GM12878 (cell line): ENCODE results near the gene CCNJ. TPM values are rescaled to one million over a fixed set of nuclear protein-coding genes. Genes with fewer than 3 reads are reported as not detected.
A peak's percentile ranks its signal among the peaks of the same experiment; 100 is the strongest.

Experiments used
- ATAC-seq: fragments of 200-7000 bp; cut with Tn5 transposase; 3 replicates; pipeline ENCODE4 v1.9.1; 2020; ENCODE audit warnings: mild to moderate bottlenecking, moderate library complexity
- BruUV-seq: library from RNA; stranded (reverse); fragments of 400-500 nt; replicated peaks from 2 replicates; lab custom pipeline; 2021; lab: Mats Ljungman, UMichigan
- CTCF ChIA-PET: fragments of 300-600 bp; sonication (Branson Sonifier 250); formaldehyde crosslinking; extraction: SDS; loops from one replicate; lab custom pipeline; 2021; ENCODE audit warnings: inconsistent platforms; lab: Yijun Ruan, JAX
- POLR2A ChIA-PET: fragments of 350-600 bp; formaldehyde crosslinking; extraction: SDS; loops from one replicate; lab custom pipeline; 2021; ENCODE audit warnings: inconsistent platforms; lab: Charles Lee
- RAD21 ChIA-PET: fragments of 300-600 bp; sonication (Branson Sonifier 250); formaldehyde crosslinking; loops from one replicate; lab custom pipeline; 2023; ENCODE audit warnings: antibody characterized with exemption; ENCODE audit not compliant: unreplicated experiment; lab: Charles Lee
- SMC1A ChIA-PET: fragments of 300-600 bp; sonication (Branson Sonifier 250); formaldehyde crosslinking; loops from one replicate; lab custom pipeline; 2023; ENCODE audit not compliant: unreplicated experiment, uncharacterized antibody; lab: Charles Lee
- DNase-seq: peaks from one replicate; pipeline ENCODE4 v3.0.0-alpha.2; 2011; ENCODE audit warnings: low read depth, low spot score
- FAIRE-seq: peaks from 3 replicates; lab custom pipeline; 2011; peaks lifted over from hg19 to GRCh38; lab: Jason Lieb, UNC
- H2AFZ ChIP-seq: 2 replicates; pipeline ENCODE4 v1.6.0; 2011; ENCODE audit warnings: low read depth, low read length, control low read depth; ENCODE audit not compliant: control insufficient read depth
- H3K27ac ChIP-seq: 2 replicates; pipeline ENCODE4 v1.5.1; 2011; ENCODE audit warnings: control low read depth; ENCODE audit not compliant: control insufficient read depth, insufficient read depth
- H3K27me3 ChIP-seq, 2 experiments: replicated peaks in 1 of 2; 2 replicates each; pipeline versions ENCODE4 v1.6.0 to v1.6.1; 2011; ENCODE audit warnings: low read length in 1 of 2; ENCODE audit not compliant: control insufficient read depth in 2 of 2, insufficient read depth in 2 of 2
- H3K36me3 ChIP-seq, 2 experiments: 2 replicates each; pipeline ENCODE4 v1.5.1; 2011; ENCODE audit warnings: low read length in 1 of 2; ENCODE audit not compliant: control insufficient read depth in 2 of 2, insufficient read depth in 2 of 2
- H3K4me1 ChIP-seq: 2 replicates; pipeline ENCODE4 v1.6.1; 2011; ENCODE audit warnings: mild to moderate bottlenecking, low read length, moderate library complexity, mixed read lengths; ENCODE audit not compliant: control insufficient read depth, insufficient read depth
- H3K4me2 ChIP-seq: 2 replicates; pipeline ENCODE4 v1.6.0; 2011; ENCODE audit warnings: control low read depth; ENCODE audit not compliant: control insufficient read depth, insufficient read depth
- H3K4me3 ChIP-seq: fragments of 200-600 bp; sonication (generic); 2 replicates; pipeline ENCODE4 v1.5.1; 2016
- H3K79me2 ChIP-seq: 2 replicates; pipeline ENCODE4 v1.6.0; 2011; ENCODE audit warnings: low read length; ENCODE audit not compliant: control insufficient read depth, insufficient read depth
- H3K9ac ChIP-seq: 2 replicates; pipeline ENCODE4 v1.8.0; 2011; ENCODE audit warnings: low read length, control low read depth, mixed read lengths; ENCODE audit not compliant: control insufficient read depth, insufficient read depth
- H3K9me3 ChIP-seq: replicated peaks from 3 replicates; pipeline ENCODE4 v1.5.1; 2011; ENCODE audit warnings: mild to moderate bottlenecking, low read length; ENCODE audit not compliant: control insufficient read depth, insufficient read depth
- H4K20me1 ChIP-seq: 2 replicates; pipeline ENCODE4 v1.6.0; 2011; ENCODE audit not compliant: control insufficient read depth, insufficient read depth
- BRCA1 ChIP-seq: IDR thresholded peaks from 2 replicates; pipeline ENCODE4 v1.6.1; 2011; ENCODE audit warnings: low read depth, low read length, improper control_type of control experiment
- KLF5 ChIP-seq: fragments of 450-650 bp; IDR thresholded peaks from 2 replicates; pipeline ENCODE4 v1.6.1; 2014; ENCODE audit warnings: mild to moderate bottlenecking; ENCODE audit not compliant: partially characterized antibody
- MYB ChIP-seq: fragments of 150-350 bp; IDR thresholded peaks from 2 replicates; pipeline ENCODE4 v1.6.1; 2014; ENCODE audit warnings: mild to moderate bottlenecking, low read depth, low read length, borderline replicate concordance
- NRF1 ChIP-seq: conservative IDR thresholded peaks from 2 replicates; pipeline ENCODE4 v1.6.1; 2011; ENCODE audit warnings: mild to moderate bottlenecking, low read depth, low read length, improper control_type of control experiment
- SIN3A ChIP-seq: IDR thresholded peaks from 2 replicates; pipeline ENCODE4 v1.6.1; 2012; ENCODE audit warnings: low read depth, low read length, improper control_type of control experiment
- WGBS: methylation state at CpG from one replicate; pipeline ENCODE4 v1.1.6; 2016; ENCODE audit warnings: low lambda C conversion rate; ENCODE audit not compliant: insufficient replicate concordance, insufficient coverage; ENCODE audit errors: missing lambda C conversion rate; 5-methylcytosine and 5-hydroxymethylcytosine counted together
- in situ Hi-C: fragments of 300-500 bp; cut with MboI; formaldehyde crosslinking; loops from 9 replicates; pipeline ENCODE4 v1.14.3; 2018; ENCODE audit warnings: mixed read lengths
- intact Hi-C: fragments of 100-400 bp; cut with micrococcal nuclease; formaldehyde crosslinking; loops from one replicate; pipeline ENCODE4 v1.14.2; 2022; ENCODE audit not compliant: unreplicated experiment
- polyA plus RNA-seq, 11 experiments: library from polyadenylated mRNA; depleted of rRNA in 4 of 11; unstranded in 6 of 11; stranded (reverse) in 5 of 11; fragments of >200 nt; fragmentation: Nextera tagmentation in 4 of 11; fragmentation: Illumina TruSeq in 1 of 11; extraction: Ambion mirVana in 4 of 11; extraction: Trizol in 1 of 11; gene quantifications; 1 replicate in 1 of 11; 2 replicates in 10 of 11; pipeline versions ENCODE4 v1.2.1 to v1.2.3, GENCODE V29; 2011 to 2016; ENCODE audit warnings: inconsistent platforms in 2 of 11, missing spikeins in 2 of 11, low read depth in 1 of 11
- total RNA-seq, 4 experiments: library from RNA; depleted of rRNA in 3 of 4; stranded (reverse); fragments of >200 nt in 3 of 4; fragmentation: Illumina TruSeq in 1 of 4; extraction: Trizol in 1 of 4; gene quantifications; 2 replicates each; pipeline versions ENCODE4 v1.2.1 to v1.2.3, GENCODE V29; 2013 to 2021
- TF ChIP-seq, protein P1 (sequence below): IDR thresholded peaks from 2 replicates; pipeline ENCODE4 v1.6.1; 2012; ENCODE audit warnings: mild to moderate bottlenecking, low read depth, low read length

CCNJ gene
- total and polyA plus RNA-seq, 10 of the 15 experiments (the other 5 are each of a cell fraction or from before 2014, with no cell fraction given), result 0.56 to 8.8 (median 6.6) TPM

DNA sequence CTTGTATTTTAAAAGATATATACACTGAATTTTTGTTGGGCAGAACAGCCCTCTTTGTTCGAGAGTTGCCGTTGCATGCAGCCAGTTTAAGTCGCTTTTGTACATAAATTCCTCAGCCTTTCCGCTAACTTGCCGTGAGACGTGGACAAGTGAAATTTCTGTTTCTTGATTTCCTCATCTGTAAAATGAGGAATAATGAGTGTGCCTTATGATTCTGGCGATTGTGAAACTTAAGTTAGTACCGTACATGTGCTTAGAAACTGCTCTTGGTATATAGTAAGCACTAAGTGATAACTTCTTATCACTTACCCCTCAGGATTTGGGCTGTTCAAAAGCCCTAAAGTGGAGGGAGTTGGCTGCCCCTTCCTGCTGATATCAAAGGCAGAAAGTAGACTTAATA, 1.4 kb downstream of the CCNJ start:
- SMC1A ChIA-PET, result interaction anchor here (1.0 kb wide), 1 partner anchor 45 kb away, joined by 3 read pairs; no protein-coding TSS in a partner anchor
- H3K36me3 ChIP-seq, result peaks cover 0 to 2% of the 10 kb centered on the region in 2 experiments; a peak in 2 of 4 replicates
- intact Hi-C loops (loop anchor here (1.0 to 10.0 kb wide), 3 partner anchors 88 to 350 kb away; partner anchors contain the start of gene ZNF518A), in situ Hi-C loops (no loop called here)
- POLR2A ChIA-PET, result no interaction called here
- DNase-seq, result no peak
- 0 out of 3 replicates have a peak, but pooled peaks have one; percentile 3 for ATAC-seq
- FAIRE-seq, result peak; percentile 77
- 35% methylated on average over 8 of the region's 8 CpGs for WGBS
- H3K4me3 ChIP-seq, result peak overlapping the region; percentile 95
- no peaks in the 10 kb centered on the region for H3K9me3 ChIP-seq
- BruUV-seq, result TSS peak; percentile 45
- H2AFZ ChIP-seq, result peak overlapping the region; percentile 90
- RAD21 ChIA-PET, result interaction anchor here (1.3 to 1.6 kb wide), 2 partner anchors 28 to 45 kb away, joined by 3 to 4 read pairs; no protein-coding TSS in a partner anchor
- H4K20me1 ChIP-seq, result no peaks in the 10 kb centered on the region
- H3K79me2 ChIP-seq, result peaks cover 55% of the 10 kb centered on the region
- TF ChIP-seq SIN3A (no peak), NRF1 (no peak), KLF5 (no peak), MYB (no peak), BRCA1 (no peak)
- TF ChIP-seq, protein P1, sequence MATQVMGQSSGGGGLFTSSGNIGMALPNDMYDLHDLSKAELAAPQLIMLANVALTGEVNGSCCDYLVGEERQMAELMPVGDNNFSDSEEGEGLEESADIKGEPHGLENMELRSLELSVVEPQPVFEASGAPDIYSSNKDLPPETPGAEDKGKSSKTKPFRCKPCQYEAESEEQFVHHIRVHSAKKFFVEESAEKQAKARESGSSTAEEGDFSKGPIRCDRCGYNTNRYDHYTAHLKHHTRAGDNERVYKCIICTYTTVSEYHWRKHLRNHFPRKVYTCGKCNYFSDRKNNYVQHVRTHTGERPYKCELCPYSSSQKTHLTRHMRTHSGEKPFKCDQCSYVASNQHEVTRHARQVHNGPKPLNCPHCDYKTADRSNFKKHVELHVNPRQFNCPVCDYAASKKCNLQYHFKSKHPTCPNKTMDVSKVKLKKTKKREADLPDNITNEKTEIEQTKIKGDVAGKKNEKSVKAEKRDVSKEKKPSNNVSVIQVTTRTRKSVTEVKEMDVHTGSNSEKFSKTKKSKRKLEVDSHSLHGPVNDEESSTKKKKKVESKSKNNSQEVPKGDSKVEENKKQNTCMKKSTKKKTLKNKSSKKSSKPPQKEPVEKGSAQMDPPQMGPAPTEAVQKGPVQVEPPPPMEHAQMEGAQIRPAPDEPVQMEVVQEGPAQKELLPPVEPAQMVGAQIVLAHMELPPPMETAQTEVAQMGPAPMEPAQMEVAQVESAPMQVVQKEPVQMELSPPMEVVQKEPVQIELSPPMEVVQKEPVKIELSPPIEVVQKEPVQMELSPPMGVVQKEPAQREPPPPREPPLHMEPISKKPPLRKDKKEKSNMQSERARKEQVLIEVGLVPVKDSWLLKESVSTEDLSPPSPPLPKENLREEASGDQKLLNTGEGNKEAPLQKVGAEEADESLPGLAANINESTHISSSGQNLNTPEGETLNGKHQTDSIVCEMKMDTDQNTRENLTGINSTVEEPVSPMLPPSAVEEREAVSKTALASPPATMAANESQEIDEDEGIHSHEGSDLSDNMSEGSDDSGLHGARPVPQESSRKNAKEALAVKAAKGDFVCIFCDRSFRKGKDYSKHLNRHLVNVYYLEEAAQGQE, result no peak
- TF ChIP-seq, all 136 proteins: peak for 0
- Histone ChIP-seq H3K9ac (peak overlapping the region; percentile 83), H3K27me3 (no peaks in the 10 kb centered on the region), H3K4me2 (peak overlapping the region; percentile 98), H3K4me1 (peaks cover 11% of the 10 kb centered on the region), H3K27ac (peak overlapping the region; percentile 74)
- CTCF ChIA-PET, result interaction anchor here (0.7 to 1.8 kb wide), 3 partner anchors 28 to 351 kb away, joined by 3 to 5 read pairs (median 4); partner anchors contain the start of gene TCTN3
